Measurements from ENCODE around the gene PLET1.
A peak's percentile ranks its signal among the peaks of the same experiment; 100 is the strongest.

The PLET1 gene

GRCh38 chr11:112292188-112292587 lies 31.5 kb upstream of the PLET1 start:
- no peak for TF ChIP-seq CTCF (IDR thresholded peaks at IDR 0.05)

GRCh38 chr11:112291191-112291590 lies 30.5 kb upstream of the PLET1 start:
- no peak for TF ChIP-seq CTCF (IDR thresholded peaks at IDR 0.05)

- no peak for TF ChIP-seq CTCF (IDR thresholded peaks at IDR 0.05)
Measured at GRCh38 chr11:112290493-112290850, 29.8 kb upstream of the PLET1 start.

GRCh38 chr11:112289588-112290492 lies 29.2 kb upstream of the PLET1 start:
- peak; percentile 92 for TF ChIP-seq CTCF (IDR thresholded peaks at IDR 0.05)

- TF ChIP-seq CTCF (IDR thresholded peaks at IDR 0.05): no peak
Measured at GRCh38 chr11:112288021-112288420, 27.4 kb upstream of the PLET1 start.

- no peak for TF ChIP-seq CTCF (IDR thresholded peaks at IDR 0.05)
Measured at GRCh38 chr11:112285841-112286311, 25.2 kb upstream of the PLET1 start.

GRCh38 chr11:112281726-112282125 lies 21.1 kb upstream of the PLET1 start:
- no peak for TF ChIP-seq CTCF (IDR thresholded peaks at IDR 0.05)

All from LNCAP (cell line).